Panc1 (cell line): ENCODE data around the gene CAMK1D. TPM values are rescaled to one million over a fixed set of nuclear protein-coding genes. Genes with fewer than 3 reads are reported as not detected.
A peak's percentile ranks its signal among the peaks of the same experiment; 100 is the strongest.
"Not testable (repeated sequence)": the region's sequence is repeated elsewhere in the genome, so short reads cannot be mapped to it uniquely, and the experiment has no call there.

Experiments used
- ATAC-seq: fragments of 200-7000 bp; cut with Tn5 transposase; 2 replicates; pipeline ENCODE4 v1.9.1; 2020; ENCODE audit warnings: mild to moderate bottlenecking, moderate library complexity
- BruUV-seq: library from RNA; stranded (reverse); fragments of 400-500 nt; replicated peaks from 2 replicates; lab custom pipeline; 2021; lab: Mats Ljungman, UMichigan
- CTCF ChIA-PET: fragments of 300-600 bp; sonication (Branson Sonifier 250); formaldehyde crosslinking; loops from one replicate; lab custom pipeline; 2022; ENCODE audit warnings: antibody characterized with exemption; lab: Charles Lee
- POLR2A ChIA-PET: fragments of 300-600 bp; sonication (Branson Sonifier 250); formaldehyde crosslinking; loops from one replicate; lab custom pipeline; 2022; ENCODE audit warnings: antibody characterized with exemption; lab: Charles Lee
- DNase-seq: peaks from one replicate; pipeline ENCODE4 v3.0.0-alpha.2; 2010; ENCODE audit warnings: low read depth, low spot score
- H3K27ac ChIP-seq: 2 replicates; pipeline ENCODE4 v1.5.1; 2011; ENCODE audit warnings: mild to moderate bottlenecking, low read length, inconsistent platforms
- H3K27me3 ChIP-seq: fragments of 200-500 bp; sonication (Bioruptor generic); 2 replicates; pipeline ENCODE4 v1.6.0; 2014; ENCODE audit warnings: low read length, inconsistent platforms; ENCODE audit not compliant: control insufficient read depth, insufficient read depth
- H3K36me3 ChIP-seq: fragments of 200-500 bp; sonication (Bioruptor generic); 2 replicates; pipeline ENCODE4 v1.5.1; 2014; ENCODE audit warnings: inconsistent platforms, mild to moderate bottlenecking, low read length, moderate library complexity; ENCODE audit not compliant: control insufficient read depth, insufficient read depth
- H3K4me1 ChIP-seq: 2 replicates; pipeline ENCODE4 v1.5.1; 2011; ENCODE audit warnings: inconsistent platforms, mild to moderate bottlenecking, low read length, moderate library complexity; ENCODE audit not compliant: control insufficient read depth, insufficient read depth
- H3K4me3 ChIP-seq, 2 experiments: 2 replicates each; pipeline ENCODE4 v1.5.1; 2011 to 2012; ENCODE audit warnings: low read depth in 2 of 2, low read length in 2 of 2, mild to moderate bottlenecking in 2 of 2, inconsistent platforms in 1 of 2, moderate library complexity in 1 of 2
- H3K9me3 ChIP-seq: fragments of 200-500 bp; sonication (Bioruptor generic); 2 replicates; pipeline ENCODE4 v1.5.1; 2014; ENCODE audit warnings: low read depth, mild to moderate bottlenecking, inconsistent platforms, low read length, moderate library complexity; ENCODE audit not compliant: control insufficient read depth, insufficient read depth
- POLR2AphosphoS5 ChIP-seq: IDR thresholded peaks from 2 replicates; pipeline ENCODE4 v1.6.1; 2012; ENCODE audit warnings: mild to moderate bottlenecking, low read depth, low read length, moderate library complexity
- SIN3A ChIP-seq: IDR thresholded peaks from 2 replicates; pipeline ENCODE4 v1.6.1; 2012; ENCODE audit warnings: low read depth, mild to moderate bottlenecking, low read length, moderate library complexity, borderline replicate concordance; ENCODE audit not compliant: insufficient read depth
- TCF7L2 ChIP-seq: IDR thresholded peaks from 2 replicates; pipeline ENCODE4 v1.6.1; 2011; ENCODE audit warnings: mild to moderate bottlenecking, low read depth, low read length, inconsistent platforms
- in situ Hi-C: cut with HindIII; loops from 2 replicates; pipeline ENCODE4 v1.10.0; 2016; ENCODE audit warnings: low sequenced_read_pairs, low pct_unique_long_range_greater_than_20kb
- intact Hi-C: fragments of 100-400 bp; cut with micrococcal nuclease; formaldehyde crosslinking; loops from one replicate; pipeline ENCODE4 v1.10.0; 2022; ENCODE audit not compliant: unreplicated experiment
- total RNA-seq: library from RNA; stranded (reverse); gene quantifications from one replicate; pipeline ENCODE4 v1.2.1, GENCODE V29; 2021; ENCODE audit not compliant: unreplicated experiment
- TF ChIP-seq, protein P1 (sequence below), 2 experiments: IDR thresholded peaks; 2 replicates each; pipeline ENCODE4 v1.6.1; 2011 to 2012; ENCODE audit warnings: low read depth in 2 of 2, control low read depth in 1 of 2, low read length in 1 of 2, mild to moderate bottlenecking in 1 of 2, moderate library complexity in 1 of 2; ENCODE audit not compliant: insufficient read depth in 1 of 2
- TF ChIP-seq, protein P2 (sequence below): fragments of 450-650 bp; IDR thresholded peaks from 2 replicates; pipeline ENCODE4 v1.5.1; 2017; ENCODE audit warnings: mild to moderate bottlenecking

CAMK1D gene
- total RNA-seq, 1 experiment from 2014 or later, result 5.7 TPM

DNA sequence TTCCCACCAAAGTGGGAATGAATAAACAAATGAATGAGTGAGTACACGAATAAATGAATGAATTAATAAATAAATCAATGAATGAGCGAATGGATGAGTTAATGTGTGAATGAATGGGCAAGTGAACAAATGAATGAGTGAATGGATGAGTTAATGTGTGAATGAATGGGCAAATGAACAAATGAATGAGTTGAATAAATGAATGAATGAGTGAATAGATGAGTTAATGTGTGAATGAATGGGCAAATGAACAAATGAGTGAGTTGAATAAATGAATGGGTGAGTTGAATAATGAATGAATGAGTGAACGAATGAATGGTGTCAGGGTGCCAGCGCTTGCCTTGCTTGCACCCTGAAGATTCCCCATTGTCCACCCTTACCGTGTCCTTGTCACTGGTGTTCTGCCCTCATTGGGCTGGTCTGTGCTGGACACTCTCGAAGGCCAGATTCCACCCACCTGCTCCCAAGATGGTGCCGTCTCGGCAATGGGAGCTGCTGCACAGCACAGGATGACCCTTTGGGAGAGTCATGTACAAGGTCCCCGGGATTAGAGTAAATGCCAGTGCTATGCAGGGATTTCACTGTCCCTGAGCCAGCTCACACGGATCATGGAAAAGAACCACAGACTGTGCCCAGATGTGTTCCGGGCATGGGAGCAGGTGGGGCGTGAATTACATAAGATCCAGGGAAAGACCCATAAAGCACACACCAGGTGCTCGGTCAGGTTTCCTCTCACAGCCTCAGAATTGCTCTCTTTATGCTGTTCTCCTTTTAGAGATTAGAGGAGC is 83.2 kb downstream of the CAMK1D start:
- H3K27me3 ChIP-seq, result no peaks in the 10 kb centered on the region
- DNase-seq (no peak), ATAC-seq (peak; percentile 38; the same call in 1 of the 2 replicates)
- H3K9me3 ChIP-seq, result no peaks in the 10 kb centered on the region
- CTCF ChIA-PET, result no interaction called here
- no peaks in the 10 kb centered on the region for H3K36me3 ChIP-seq
- no peak overlapping the region for H3K27ac ChIP-seq
- in situ Hi-C loops, result no loop called here
- no peaks in the 10 kb centered on the region for H3K4me1 ChIP-seq
- H3K4me3 ChIP-seq, result no peak overlapping the region
- no peak for TF ChIP-seq TCF7L2
- TF ChIP-seq POLR2AphosphoS5, result no peak
- no peak for TF ChIP-seq SIN3A
- TF ChIP-seq, protein P1, sequence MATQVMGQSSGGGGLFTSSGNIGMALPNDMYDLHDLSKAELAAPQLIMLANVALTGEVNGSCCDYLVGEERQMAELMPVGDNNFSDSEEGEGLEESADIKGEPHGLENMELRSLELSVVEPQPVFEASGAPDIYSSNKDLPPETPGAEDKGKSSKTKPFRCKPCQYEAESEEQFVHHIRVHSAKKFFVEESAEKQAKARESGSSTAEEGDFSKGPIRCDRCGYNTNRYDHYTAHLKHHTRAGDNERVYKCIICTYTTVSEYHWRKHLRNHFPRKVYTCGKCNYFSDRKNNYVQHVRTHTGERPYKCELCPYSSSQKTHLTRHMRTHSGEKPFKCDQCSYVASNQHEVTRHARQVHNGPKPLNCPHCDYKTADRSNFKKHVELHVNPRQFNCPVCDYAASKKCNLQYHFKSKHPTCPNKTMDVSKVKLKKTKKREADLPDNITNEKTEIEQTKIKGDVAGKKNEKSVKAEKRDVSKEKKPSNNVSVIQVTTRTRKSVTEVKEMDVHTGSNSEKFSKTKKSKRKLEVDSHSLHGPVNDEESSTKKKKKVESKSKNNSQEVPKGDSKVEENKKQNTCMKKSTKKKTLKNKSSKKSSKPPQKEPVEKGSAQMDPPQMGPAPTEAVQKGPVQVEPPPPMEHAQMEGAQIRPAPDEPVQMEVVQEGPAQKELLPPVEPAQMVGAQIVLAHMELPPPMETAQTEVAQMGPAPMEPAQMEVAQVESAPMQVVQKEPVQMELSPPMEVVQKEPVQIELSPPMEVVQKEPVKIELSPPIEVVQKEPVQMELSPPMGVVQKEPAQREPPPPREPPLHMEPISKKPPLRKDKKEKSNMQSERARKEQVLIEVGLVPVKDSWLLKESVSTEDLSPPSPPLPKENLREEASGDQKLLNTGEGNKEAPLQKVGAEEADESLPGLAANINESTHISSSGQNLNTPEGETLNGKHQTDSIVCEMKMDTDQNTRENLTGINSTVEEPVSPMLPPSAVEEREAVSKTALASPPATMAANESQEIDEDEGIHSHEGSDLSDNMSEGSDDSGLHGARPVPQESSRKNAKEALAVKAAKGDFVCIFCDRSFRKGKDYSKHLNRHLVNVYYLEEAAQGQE (IDR thresholded peaks at IDR 0.05; ENCODE audit: insufficient read depth in 1 of 2, low read depth in 2 of 2, low read length in 1 of 2), result no peak
- TF ChIP-seq, protein P2, sequence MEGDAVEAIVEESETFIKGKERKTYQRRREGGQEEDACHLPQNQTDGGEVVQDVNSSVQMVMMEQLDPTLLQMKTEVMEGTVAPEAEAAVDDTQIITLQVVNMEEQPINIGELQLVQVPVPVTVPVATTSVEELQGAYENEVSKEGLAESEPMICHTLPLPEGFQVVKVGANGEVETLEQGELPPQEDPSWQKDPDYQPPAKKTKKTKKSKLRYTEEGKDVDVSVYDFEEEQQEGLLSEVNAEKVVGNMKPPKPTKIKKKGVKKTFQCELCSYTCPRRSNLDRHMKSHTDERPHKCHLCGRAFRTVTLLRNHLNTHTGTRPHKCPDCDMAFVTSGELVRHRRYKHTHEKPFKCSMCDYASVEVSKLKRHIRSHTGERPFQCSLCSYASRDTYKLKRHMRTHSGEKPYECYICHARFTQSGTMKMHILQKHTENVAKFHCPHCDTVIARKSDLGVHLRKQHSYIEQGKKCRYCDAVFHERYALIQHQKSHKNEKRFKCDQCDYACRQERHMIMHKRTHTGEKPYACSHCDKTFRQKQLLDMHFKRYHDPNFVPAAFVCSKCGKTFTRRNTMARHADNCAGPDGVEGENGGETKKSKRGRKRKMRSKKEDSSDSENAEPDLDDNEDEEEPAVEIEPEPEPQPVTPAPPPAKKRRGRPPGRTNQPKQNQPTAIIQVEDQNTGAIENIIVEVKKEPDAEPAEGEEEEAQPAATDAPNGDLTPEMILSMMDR, result no peak
- BruUV-seq, result no TSS peak
- POLR2A ChIA-PET, result no interaction called here
- intact Hi-C loops, result no loop called here

DNA sequence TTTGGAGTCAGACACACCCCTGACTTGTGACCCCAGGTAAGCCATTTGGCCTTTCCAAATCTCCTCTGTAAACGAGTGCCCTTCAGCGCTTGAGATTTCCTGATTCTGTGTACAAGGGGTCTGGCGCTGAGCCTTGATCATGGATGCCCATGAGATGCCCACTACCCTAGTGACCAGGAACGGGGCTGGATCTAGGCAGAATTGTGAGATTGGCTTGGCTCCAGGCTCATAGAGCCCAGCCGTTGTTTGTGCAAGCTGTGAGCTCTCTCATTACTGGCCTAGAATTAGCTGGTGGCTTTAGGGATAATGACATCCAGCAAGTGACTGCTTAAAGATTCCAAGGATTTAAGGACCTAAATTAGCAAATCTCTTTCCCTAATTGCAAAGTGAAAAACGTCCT is 84.9 kb downstream of the CAMK1D start:
- intact Hi-C loops, result no loop called here
- Histone ChIP-seq H3K27ac (no peak overlapping the region), H3K36me3 (no peaks in the 10 kb centered on the region), H3K27me3 (no peaks in the 10 kb centered on the region), H3K9me3 (no peaks in the 10 kb centered on the region), H3K4me3 (no peak overlapping the region), H3K4me1 (no peaks in the 10 kb centered on the region)
- in situ Hi-C loops, result no loop called here
- no TSS peak for BruUV-seq
- ChIA-PET CTCF (no interaction called here), POLR2A (no interaction called here)
- DNase-seq (no peak), ATAC-seq (no peak)
- TF ChIP-seq TCF7L2, result no peak
- TF ChIP-seq, protein P1 (IDR thresholded peaks at IDR 0.05; ENCODE audit: insufficient read depth in 1 of 2, low read depth in 2 of 2, low read length in 1 of 2), result no peak
- TF ChIP-seq, protein P2, result no peak
- no peak for TF ChIP-seq POLR2AphosphoS5
- TF ChIP-seq SIN3A, result no peak

DNA sequence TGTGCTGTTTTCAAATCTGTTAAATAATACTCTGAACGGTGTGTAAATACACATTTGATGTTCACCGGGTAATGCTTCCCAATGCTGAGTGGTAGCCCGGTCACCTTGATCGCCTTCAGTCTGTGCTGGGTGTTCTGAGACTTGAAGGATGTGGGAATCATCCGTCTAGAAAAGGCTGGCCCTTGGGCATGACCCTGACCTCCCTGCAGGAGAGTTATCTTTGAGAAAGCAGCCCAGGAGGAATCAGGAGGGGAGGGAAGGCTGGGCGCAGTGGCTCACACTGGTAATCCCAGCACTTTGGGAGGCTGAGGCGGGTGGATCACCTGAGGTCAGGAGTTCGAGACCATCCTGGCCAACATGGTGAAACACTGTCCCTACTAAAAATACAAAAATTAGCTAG is 85.3 kb downstream of the CAMK1D start:
- H3K9me3 ChIP-seq, H3K4me1 ChIP-seq, H3K27me3 ChIP-seq, in situ Hi-C loops, POLR2A ChIA-PET, intact Hi-C loops, CTCF ChIA-PET, BruUV-seq, H3K36me3 ChIP-seq, DNase-seq, ATAC-seq, H3K27ac ChIP-seq, H3K4me3 ChIP-seq: not testable (repeated sequence)
